ENCODE results near the gene MMS19.

GRCh38 chr10:97464226-97464625 lies 34.0 kb downstream of the MMS19 start:
- TF ChIP-seq, protein P1, sequence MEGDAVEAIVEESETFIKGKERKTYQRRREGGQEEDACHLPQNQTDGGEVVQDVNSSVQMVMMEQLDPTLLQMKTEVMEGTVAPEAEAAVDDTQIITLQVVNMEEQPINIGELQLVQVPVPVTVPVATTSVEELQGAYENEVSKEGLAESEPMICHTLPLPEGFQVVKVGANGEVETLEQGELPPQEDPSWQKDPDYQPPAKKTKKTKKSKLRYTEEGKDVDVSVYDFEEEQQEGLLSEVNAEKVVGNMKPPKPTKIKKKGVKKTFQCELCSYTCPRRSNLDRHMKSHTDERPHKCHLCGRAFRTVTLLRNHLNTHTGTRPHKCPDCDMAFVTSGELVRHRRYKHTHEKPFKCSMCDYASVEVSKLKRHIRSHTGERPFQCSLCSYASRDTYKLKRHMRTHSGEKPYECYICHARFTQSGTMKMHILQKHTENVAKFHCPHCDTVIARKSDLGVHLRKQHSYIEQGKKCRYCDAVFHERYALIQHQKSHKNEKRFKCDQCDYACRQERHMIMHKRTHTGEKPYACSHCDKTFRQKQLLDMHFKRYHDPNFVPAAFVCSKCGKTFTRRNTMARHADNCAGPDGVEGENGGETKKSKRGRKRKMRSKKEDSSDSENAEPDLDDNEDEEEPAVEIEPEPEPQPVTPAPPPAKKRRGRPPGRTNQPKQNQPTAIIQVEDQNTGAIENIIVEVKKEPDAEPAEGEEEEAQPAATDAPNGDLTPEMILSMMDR (IDR thresholded peaks at IDR 0.05; ENCODE audit: insufficient read depth, low read length, poor library complexity, severe bottlenecking) = no peak
- TF ChIP-seq EZH2phosphoT487 (conservative IDR thresholded peaks at IDR 0.05; ENCODE audit: low read length) = no peak

Data from SU-DHL-6 (cell line).